Breast epithelium (tissue), 4 donors: ENCODE results near the gene SDK1. TPM values are rescaled to one million over a fixed set of nuclear protein-coding genes. Genes with fewer than 3 reads are reported as not detected.

Experiments used
- DNase-seq, 2 donors: peaks; one replicate each; pipeline ENCODE4 v3.0.0-alpha.2; 2019; ENCODE audit warnings: low spot score in 2 of 2
- H3K27ac ChIP-seq, 2 donors: fragments of 200-600 bp; sonication (generic) in 1 of 2; one replicate each; pipeline ENCODE4 v1.5.1; 2016 to 2019; ENCODE audit warnings: mild to moderate bottlenecking in 1 of 2
- H3K27me3 ChIP-seq, 2 donors: fragments of 200-600 bp; sonication (generic) in 1 of 2; one replicate each; pipeline versions ENCODE4 v1.5.1 to v1.6.0; 2017 to 2019; ENCODE audit warnings: control low read depth in 1 of 2, mild to moderate bottlenecking in 1 of 2
- H3K36me3 ChIP-seq: fragments of 200-600 bp; one replicate; pipeline ENCODE4 v1.5.1; 2019
- H3K4me1 ChIP-seq, 2 donors: fragments of 200-600 bp; sonication (generic); one replicate each; pipeline ENCODE4 v1.5.1; 2016 to 2019; ENCODE audit warnings: control low read depth in 1 of 2
- H3K4me3 ChIP-seq, 3 donors: fragments of 200-600 bp; sonication (generic); 1 replicate in 2 of 3; 2 replicates in 1 of 3; pipeline ENCODE4 v1.5.1; 2016 to 2019; ENCODE audit warnings: mild to moderate bottlenecking in 3 of 3, moderate library complexity in 2 of 3
- H3K9me3 ChIP-seq, 2 donors: fragments of 200-600 bp; sonication (generic) in 1 of 2; one replicate each; pipeline ENCODE4 v1.5.1; 2016 to 2019; ENCODE audit warnings: control low read depth in 1 of 2
- CTCF ChIP-seq, 3 donors: fragments of 450-650 bp; IDR thresholded peaks; one replicate each; pipeline ENCODE4 v1.5.1; 2016 to 2017; ENCODE audit warnings: antibody characterized with exemption in 3 of 3, mild to moderate bottlenecking in 3 of 3, moderate library complexity in 3 of 3
- POLR2A ChIP-seq: fragments of 450-650 bp; IDR thresholded peaks from one replicate; pipeline ENCODE4 v1.6.1; 2016; ENCODE audit warnings: antibody characterized with exemption, mild to moderate bottlenecking, moderate library complexity
- POLR2AphosphoS5 ChIP-seq, 3 donors: sonication (generic); formaldehyde crosslinking; IDR thresholded peaks; one replicate each; pipeline ENCODE4 v1.6.1; 2017; ENCODE audit warnings: antibody characterized with exemption in 3 of 3
- intact Hi-C: fragments of 100-400 bp; cut with DNase I; formaldehyde crosslinking; loops from one replicate; pipeline ENCODE4 v1.15.1; 2023; ENCODE audit warnings: low total_unique reads
- total RNA-seq, 3 donors: library from RNA; depleted of rRNA; stranded (reverse); fragments of >200 nt; gene quantifications; one replicate each; pipeline ENCODE4 v1.1.0, GENCODE V29; 2016

SDK1 gene
- total RNA-seq, 3 donors from 2014 or later: 3.7 to 18.2 (median 6.6) TPM

GRCh38 chr7:3321206-3321605 is 20.2 kb downstream of the SDK1 start:
- Histone ChIP-seq H3K9me3 (no peaks in the 10 kb centered on the region), H3K4me1 (no peaks in the 10 kb centered on the region), H3K36me3 (no peaks in the 10 kb centered on the region), H3K4me3 (no peak overlapping the region), H3K27ac (no peak overlapping the region), H3K27me3 (no peaks in the 10 kb centered on the region)
- intact Hi-C loops: no loop called here
- DNase-seq: no peak
- TF ChIP-seq POLR2AphosphoS5 (IDR thresholded peaks at IDR 0.05) (no peak), CTCF (IDR thresholded peaks at IDR 0.05) (no peak)

- Histone ChIP-seq H3K27me3 (no peaks in the 10 kb centered on the region), H3K9me3 (no peaks in the 10 kb centered on the region)
- intact Hi-C loops: no loop called here
Observed at GRCh38 chr7:3321745-3322144, 20.7 kb downstream of the SDK1 start.

GRCh38 chr7:3326246-3326645 is 25.2 kb downstream of the SDK1 start:
- no peaks in the 10 kb centered on the region for H3K27me3 ChIP-seq
- H3K27ac ChIP-seq: no peak overlapping the region
- no peaks in the 10 kb centered on the region for H3K9me3 ChIP-seq
- no peak overlapping the region for H3K4me3 ChIP-seq
- no peaks in the 10 kb centered on the region for H3K36me3 ChIP-seq
- intact Hi-C loops: no loop called here
- no peak for DNase-seq
- H3K4me1 ChIP-seq: no peaks in the 10 kb centered on the region
- TF ChIP-seq POLR2A (no peak), CTCF (IDR thresholded peaks at IDR 0.05) (no peak), POLR2AphosphoS5 (IDR thresholded peaks at IDR 0.05) (no peak)

More at GRCh38 chr7:3321745-3322144, 20.7 kb downstream of the SDK1 start:
- DNase-seq: no peak
- no peak for TF ChIP-seq CTCF (IDR thresholded peaks at IDR 0.05)
- TF ChIP-seq POLR2A: no peak
- TF ChIP-seq POLR2AphosphoS5 (IDR thresholded peaks at IDR 0.05): no peak
- H3K27ac ChIP-seq: no peak overlapping the region
- H3K4me1 ChIP-seq: no peaks in the 10 kb centered on the region
- H3K36me3 ChIP-seq: no peaks in the 10 kb centered on the region
- no peak overlapping the region for H3K4me3 ChIP-seq

GRCh38 chr7:3327099-3327498 is 26.0 kb downstream of the SDK1 start:
- Histone ChIP-seq H3K27me3 (no peaks in the 10 kb centered on the region), H3K4me1 (no peaks in the 10 kb centered on the region), H3K27ac (no peak overlapping the region), H3K9me3 (no peaks in the 10 kb centered on the region), H3K4me3 (no peak overlapping the region), H3K36me3 (no peaks in the 10 kb centered on the region)
- intact Hi-C loops: no loop called here
- DNase-seq: no peak
- no peak for TF ChIP-seq CTCF (IDR thresholded peaks at IDR 0.05)
- TF ChIP-seq POLR2A: no peak
- TF ChIP-seq POLR2AphosphoS5 (IDR thresholded peaks at IDR 0.05): no peak

- no peak for DNase-seq
- no peak overlapping the region for H3K27ac ChIP-seq
- H3K4me1 ChIP-seq: no peaks in the 10 kb centered on the region
- H3K4me3 ChIP-seq: no peak overlapping the region
- H3K36me3 ChIP-seq: no peaks in the 10 kb centered on the region
- H3K9me3 ChIP-seq: no peaks in the 10 kb centered on the region
- no peak for TF ChIP-seq CTCF (IDR thresholded peaks at IDR 0.05)
- TF ChIP-seq POLR2A: no peak
- intact Hi-C loops: no loop called here
- no peaks in the 10 kb centered on the region for H3K27me3 ChIP-seq
Observed at GRCh38 chr7:3327655-3328054, 26.6 kb downstream of the SDK1 start.
